Fibroblast of pulmonary artery (primary cell): ENCODE measurements around the gene TENM3.

Source experiments
- DNase-seq: peaks from one replicate; pipeline ENCODE4 v3.0.0-alpha.2; 2010; ENCODE audit warnings: low read depth
- H3K4me3 ChIP-seq: replicated peaks from 2 replicates; pipeline ENCODE4 v1.5.1; 2011; ENCODE audit warnings: low read depth, mild to moderate bottlenecking, control low read depth, low read length, moderate library complexity
- CTCF ChIP-seq: IDR thresholded peaks from 2 replicates; pipeline ENCODE4 v1.5.1; 2011; ENCODE audit warnings: mild to moderate bottlenecking, control low read depth, low read length, inconsistent platforms; ENCODE audit errors: missing control alignments

TENM3 gene

GRCh38 chr4:182416067-182416466 is 172.9 kb downstream of the TENM3 start:
- no peak for DNase-seq

GRCh38 chr4:182418054-182418734 is 175.0 kb downstream of the TENM3 start:
- H3K4me3 ChIP-seq: no peak overlapping the region
- TF ChIP-seq CTCF: no peak
- DNase-seq: no peak

More at GRCh38 chr4:182416067-182416466, 172.9 kb downstream of the TENM3 start:
- no peak for TF ChIP-seq CTCF
- no peak overlapping the region for H3K4me3 ChIP-seq

GRCh38 chr4:182420189-182420588 is 177.0 kb downstream of the TENM3 start:
- H3K4me3 ChIP-seq: no peak overlapping the region
- no peak for TF ChIP-seq CTCF
- no peak for DNase-seq

GRCh38 chr4:182421753-182422152 is 178.6 kb downstream of the TENM3 start:
- no peak overlapping the region for H3K4me3 ChIP-seq
- no peak for TF ChIP-seq CTCF
- no peak for DNase-seq

GRCh38 chr4:182425302-182425701 is 182.1 kb downstream of the TENM3 start:
- no peak for DNase-seq

GRCh38 chr4:182426901-182427300 is 183.7 kb downstream of the TENM3 start:
- no peak for DNase-seq
- no peak overlapping the region for H3K4me3 ChIP-seq
- no peak for TF ChIP-seq CTCF

More at GRCh38 chr4:182425302-182425701, 182.1 kb downstream of the TENM3 start:
- TF ChIP-seq CTCF: no peak
- H3K4me3 ChIP-seq: no peak overlapping the region

- no peak overlapping the region for H3K4me3 ChIP-seq
- no peak for TF ChIP-seq CTCF
- DNase-seq: peak; percentile 28
Measured at GRCh38 chr4:182427554-182427953, 184.4 kb downstream of the TENM3 start.
